Suprapubic skin (tissue), 4 donors: ENCODE data around the gene SLC7A6.

Experiments
- EP300 ChIP-seq: sonication (generic); formaldehyde crosslinking; IDR thresholded peaks from one replicate; pipeline ENCODE4 v1.6.1; 2017; ENCODE audit warnings: antibody characterized with exemption
- POLR2A ChIP-seq, 2 donors: fragments of 450-650 bp; IDR thresholded peaks; one replicate each; pipeline ENCODE4 v1.6.1; 2017; ENCODE audit warnings: antibody characterized with exemption in 2 of 2, mild to moderate bottlenecking in 2 of 2, moderate library complexity in 2 of 2
- POLR2AphosphoS5 ChIP-seq, 3 donors: sonication (generic); formaldehyde crosslinking; IDR thresholded peaks; one replicate each; pipeline ENCODE4 v1.6.1; 2017; ENCODE audit warnings: antibody characterized with exemption in 3 of 3
- TF ChIP-seq, protein P1 (sequence below), 2 donors: fragments of 200-600 bp in 1 of 2; fragments of 450-650 bp in 1 of 2; sonication (generic) in 1 of 2; IDR thresholded peaks; one replicate each; pipeline ENCODE4 v1.5.1; 2016 to 2019; ENCODE audit warnings: antibody characterized with exemption in 2 of 2, mild to moderate bottlenecking in 1 of 2, moderate library complexity in 1 of 2

DNA sequence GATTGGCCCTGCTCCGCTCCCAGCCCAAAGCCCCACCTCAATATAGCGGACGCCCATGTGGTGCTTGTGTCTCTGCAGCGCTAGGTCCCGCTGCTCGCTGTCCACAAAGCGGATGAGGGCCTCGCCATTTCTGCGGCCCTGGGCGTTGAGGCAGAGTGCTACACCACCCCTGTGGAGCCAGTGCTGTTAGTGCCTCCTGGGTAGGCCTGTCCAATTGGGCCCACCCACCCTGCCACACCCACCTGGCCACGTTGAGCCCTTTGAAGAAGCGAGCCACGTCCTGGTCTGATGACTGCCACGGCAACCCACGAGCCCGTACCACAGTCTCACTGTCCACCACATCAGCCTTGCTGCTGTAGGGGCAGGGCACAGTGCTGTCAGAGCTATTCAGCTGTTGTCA lies 32.0 kb upstream of the SLC7A6 start:
- TF ChIP-seq, protein P1, sequence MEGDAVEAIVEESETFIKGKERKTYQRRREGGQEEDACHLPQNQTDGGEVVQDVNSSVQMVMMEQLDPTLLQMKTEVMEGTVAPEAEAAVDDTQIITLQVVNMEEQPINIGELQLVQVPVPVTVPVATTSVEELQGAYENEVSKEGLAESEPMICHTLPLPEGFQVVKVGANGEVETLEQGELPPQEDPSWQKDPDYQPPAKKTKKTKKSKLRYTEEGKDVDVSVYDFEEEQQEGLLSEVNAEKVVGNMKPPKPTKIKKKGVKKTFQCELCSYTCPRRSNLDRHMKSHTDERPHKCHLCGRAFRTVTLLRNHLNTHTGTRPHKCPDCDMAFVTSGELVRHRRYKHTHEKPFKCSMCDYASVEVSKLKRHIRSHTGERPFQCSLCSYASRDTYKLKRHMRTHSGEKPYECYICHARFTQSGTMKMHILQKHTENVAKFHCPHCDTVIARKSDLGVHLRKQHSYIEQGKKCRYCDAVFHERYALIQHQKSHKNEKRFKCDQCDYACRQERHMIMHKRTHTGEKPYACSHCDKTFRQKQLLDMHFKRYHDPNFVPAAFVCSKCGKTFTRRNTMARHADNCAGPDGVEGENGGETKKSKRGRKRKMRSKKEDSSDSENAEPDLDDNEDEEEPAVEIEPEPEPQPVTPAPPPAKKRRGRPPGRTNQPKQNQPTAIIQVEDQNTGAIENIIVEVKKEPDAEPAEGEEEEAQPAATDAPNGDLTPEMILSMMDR (IDR thresholded peaks at IDR 0.05), result no peak
- TF ChIP-seq POLR2AphosphoS5 (IDR thresholded peaks at IDR 0.05) (no peak), POLR2A (IDR thresholded peaks at IDR 0.05) (no peak), EP300 (no peak)
